MCF 10A (cell line): ENCODE results near the gene PLPP3. TPM values are rescaled to one million over a fixed set of nuclear protein-coding genes. Genes with fewer than 3 reads are reported as not detected.

Source experiments
- BruUV-seq: library from RNA; stranded (reverse); fragments of 400-500 nt; replicated peaks from 2 replicates; lab custom pipeline; 2021; lab: Mats Ljungman, UMichigan
- CTCF ChIA-PET: fragments of 300-600 bp; sonication (Branson Sonifier 250); formaldehyde crosslinking; extraction: SDS; loops from one replicate; lab custom pipeline; 2021; ENCODE audit warnings: antibody characterized with exemption, inconsistent platforms; lab: Yijun Ruan, JAX
- POLR2A ChIA-PET: fragments of 300-600, 350-650 bp; sonication (Branson Sonifier 250); formaldehyde crosslinking; extraction: SDS; loops from one replicate; lab custom pipeline; 2020; ENCODE audit warnings: antibody characterized with exemption, inconsistent platforms; lab: Yijun Ruan, JAX
- DNase-seq: peaks from one replicate; pipeline ENCODE4 v3.0.0-alpha.2; 2018; ENCODE audit not compliant: unreplicated experiment
- H3K27ac Mint-ChIP-seq: one replicate; pipeline ENCODE4 v1.8.0; 2022; ENCODE audit warnings: mild to moderate bottlenecking, low read depth, mixed read lengths; ENCODE audit not compliant: unreplicated experiment
- H3K27me3 Mint-ChIP-seq: one replicate; pipeline ENCODE4 v1.8.0; 2022; ENCODE audit warnings: mixed read lengths; ENCODE audit not compliant: insufficient read depth, unreplicated experiment
- H3K36me3 Mint-ChIP-seq: one replicate; pipeline ENCODE4 v1.8.0; 2022; ENCODE audit warnings: mild to moderate bottlenecking, moderate library complexity, mixed read lengths; ENCODE audit not compliant: insufficient read depth, unreplicated experiment
- H3K4me1 Mint-ChIP-seq: one replicate; pipeline ENCODE4 v1.8.0; 2022; ENCODE audit warnings: mixed read lengths; ENCODE audit not compliant: insufficient read depth, unreplicated experiment
- H3K4me3 Mint-ChIP-seq: one replicate; pipeline ENCODE4 v1.8.0; 2022; ENCODE audit warnings: mild to moderate bottlenecking, moderate library complexity, mixed read lengths; ENCODE audit not compliant: unreplicated experiment
- H3K9me3 Mint-ChIP-seq: one replicate; pipeline ENCODE4 v1.8.0; 2022; ENCODE audit warnings: mixed read lengths; ENCODE audit not compliant: unreplicated experiment
- intact Hi-C: fragments of 100-400 bp; cut with micrococcal nuclease; formaldehyde crosslinking; loops from 2 replicates; pipeline ENCODE4 v1.14.1; 2022
- total RNA-seq: library from RNA; stranded (reverse); gene quantifications from 2 replicates; pipeline ENCODE4 v1.2.3, GENCODE V29; 2022
- TF ChIP-seq, protein P1 (sequence below): fragments of 200-600 bp; IDR thresholded peaks from one replicate; pipeline ENCODE4 v1.8.0; 2022; ENCODE audit warnings: antibody characterized with exemption, mild to moderate bottlenecking; ENCODE audit not compliant: unreplicated experiment

Gene PLPP3
- total RNA-seq, 1 experiment from 2014 or later = 0.84 TPM

DNA sequence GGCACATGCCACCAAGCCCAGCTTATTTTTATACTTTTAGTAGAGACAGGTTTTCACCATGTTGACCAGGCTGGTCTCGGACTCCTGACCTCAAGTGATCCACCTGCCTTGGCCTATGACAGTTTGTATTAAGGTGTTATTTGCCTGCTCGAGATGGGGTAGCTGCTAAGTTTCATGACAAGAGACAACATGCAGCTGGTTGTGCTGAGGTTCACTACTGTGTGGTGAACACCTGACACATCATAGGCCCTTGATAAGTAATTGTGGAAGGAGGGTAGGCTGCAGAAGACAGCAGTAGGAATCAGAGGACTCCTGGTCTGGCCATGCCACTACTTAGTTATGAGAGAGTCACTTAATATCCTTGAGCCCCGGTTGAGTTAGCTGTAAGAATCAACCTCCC is 46.2 kb downstream of the PLPP3 start:
- Mint-ChIP-seq H3K36me3 (no peaks in the 10 kb centered on the region), H3K27ac (no peak overlapping the region), H3K4me1 (no peaks in the 10 kb centered on the region), H3K27me3 (no peaks in the 10 kb centered on the region), H3K9me3 (no peaks in the 10 kb centered on the region), H3K4me3 (no peak overlapping the region)
- DNase-seq = no peak
- no TSS peak for BruUV-seq
- TF ChIP-seq, protein P1, sequence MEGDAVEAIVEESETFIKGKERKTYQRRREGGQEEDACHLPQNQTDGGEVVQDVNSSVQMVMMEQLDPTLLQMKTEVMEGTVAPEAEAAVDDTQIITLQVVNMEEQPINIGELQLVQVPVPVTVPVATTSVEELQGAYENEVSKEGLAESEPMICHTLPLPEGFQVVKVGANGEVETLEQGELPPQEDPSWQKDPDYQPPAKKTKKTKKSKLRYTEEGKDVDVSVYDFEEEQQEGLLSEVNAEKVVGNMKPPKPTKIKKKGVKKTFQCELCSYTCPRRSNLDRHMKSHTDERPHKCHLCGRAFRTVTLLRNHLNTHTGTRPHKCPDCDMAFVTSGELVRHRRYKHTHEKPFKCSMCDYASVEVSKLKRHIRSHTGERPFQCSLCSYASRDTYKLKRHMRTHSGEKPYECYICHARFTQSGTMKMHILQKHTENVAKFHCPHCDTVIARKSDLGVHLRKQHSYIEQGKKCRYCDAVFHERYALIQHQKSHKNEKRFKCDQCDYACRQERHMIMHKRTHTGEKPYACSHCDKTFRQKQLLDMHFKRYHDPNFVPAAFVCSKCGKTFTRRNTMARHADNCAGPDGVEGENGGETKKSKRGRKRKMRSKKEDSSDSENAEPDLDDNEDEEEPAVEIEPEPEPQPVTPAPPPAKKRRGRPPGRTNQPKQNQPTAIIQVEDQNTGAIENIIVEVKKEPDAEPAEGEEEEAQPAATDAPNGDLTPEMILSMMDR = no peak
- ChIA-PET CTCF (interaction anchor here (0.6 to 0.7 kb wide), 3 partner anchors 10 to 1952 kb away, joined by 3 read pairs; no protein-coding TSS in a partner anchor), POLR2A (no interaction called here)
- intact Hi-C loops = no loop called here

DNA sequence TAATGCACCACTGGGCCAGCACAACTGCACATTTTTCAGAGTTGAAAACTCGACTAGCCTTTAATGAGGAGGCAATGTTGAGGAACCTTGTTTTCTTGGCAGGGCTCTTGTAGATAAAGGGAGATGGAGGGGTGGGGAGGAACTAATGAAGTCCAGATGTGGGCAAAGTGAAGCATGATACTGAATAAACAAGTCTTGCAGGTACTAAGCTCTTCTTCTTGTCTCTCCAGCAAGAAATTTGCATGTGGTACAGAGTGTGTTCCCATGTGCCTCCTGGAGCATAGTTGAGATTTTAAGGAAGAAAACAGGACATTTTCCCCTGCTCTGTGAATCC is 47.0 kb downstream of the PLPP3 start:
- ChIA-PET POLR2A (no interaction called here), CTCF (no interaction called here)
- Mint-ChIP-seq H3K27me3 (no peaks in the 10 kb centered on the region), H3K4me1 (no peaks in the 10 kb centered on the region), H3K27ac (no peak overlapping the region), H3K36me3 (no peaks in the 10 kb centered on the region), H3K4me3 (no peak overlapping the region), H3K9me3 (no peaks in the 10 kb centered on the region)
- intact Hi-C loops = no loop called here
- TF ChIP-seq, protein P1 = no peak
- no TSS peak for BruUV-seq
- DNase-seq = no peak

DNA sequence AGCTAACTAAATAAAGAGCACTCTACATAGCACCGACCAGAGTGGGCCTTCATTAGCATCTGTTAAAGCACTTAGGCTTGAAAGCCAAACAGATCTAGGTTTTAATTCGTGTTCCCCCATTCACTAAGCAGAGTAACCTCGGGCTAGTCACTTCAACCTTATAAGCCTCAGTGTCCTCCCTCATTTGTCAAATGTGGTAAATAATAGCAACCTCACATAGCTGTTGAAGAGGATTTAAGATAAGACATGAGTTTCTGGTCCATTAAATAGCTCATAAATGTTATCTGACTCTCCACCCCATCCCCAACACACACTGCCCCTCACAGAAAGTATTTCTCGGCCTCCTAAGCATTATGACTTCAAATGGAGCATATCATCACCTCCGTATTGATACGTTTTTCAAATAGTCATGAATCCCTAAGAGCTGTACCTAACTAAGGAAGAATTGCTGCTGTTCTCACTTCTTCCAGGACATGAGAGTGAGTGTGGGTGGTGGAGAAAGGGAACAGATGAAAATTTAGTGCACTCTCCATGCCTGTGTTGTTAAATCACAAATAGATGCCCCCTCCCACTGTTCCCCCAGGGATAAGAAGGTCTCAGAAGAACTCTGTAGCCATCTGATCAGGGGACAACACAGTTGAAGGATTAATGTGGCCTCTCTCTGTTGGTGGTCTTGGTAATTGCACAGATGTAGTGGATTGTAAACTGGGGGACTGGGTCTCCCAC is 47.6 kb downstream of the PLPP3 start:
- no peak for DNase-seq
- no peaks in the 10 kb centered on the region for H3K27me3 Mint-ChIP-seq
- ChIA-PET CTCF (no interaction called here), POLR2A (no interaction called here)
- no peak overlapping the region for H3K4me3 Mint-ChIP-seq
- H3K36me3 Mint-ChIP-seq = no peaks in the 10 kb centered on the region
- TF ChIP-seq, protein P1 = no peak
- no peak overlapping the region for H3K27ac Mint-ChIP-seq
- no peaks in the 10 kb centered on the region for H3K4me1 Mint-ChIP-seq
- intact Hi-C loops = no loop called here
- BruUV-seq = no TSS peak
- no peaks in the 10 kb centered on the region for H3K9me3 Mint-ChIP-seq

DNA sequence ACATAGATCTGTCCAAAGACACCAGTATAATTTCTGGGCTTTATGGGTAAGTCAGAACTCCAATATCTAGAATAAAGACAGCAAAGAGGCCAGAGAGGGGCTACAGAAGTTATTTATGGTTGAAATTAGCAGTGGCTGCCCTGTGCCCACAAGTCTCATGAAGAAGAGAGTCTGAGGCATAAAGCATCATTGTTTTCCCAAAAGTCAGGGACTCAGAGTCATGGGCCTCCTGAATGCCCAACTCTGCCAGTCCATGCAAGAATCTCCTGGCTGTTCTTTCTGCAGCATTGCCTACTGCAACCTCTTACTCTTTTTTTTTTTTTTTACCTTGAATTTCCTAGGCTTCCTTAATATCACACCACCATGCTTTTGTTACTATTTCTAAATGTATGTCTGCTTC is 49.6 kb downstream of the PLPP3 start:
- no peaks in the 10 kb centered on the region for H3K4me1 Mint-ChIP-seq
- no peaks in the 10 kb centered on the region for H3K36me3 Mint-ChIP-seq
- ChIA-PET POLR2A (interaction anchor here (0.6 kb wide), 1 partner anchor 855 kb away, joined by 3 read pairs; no protein-coding TSS in a partner anchor), CTCF (no interaction called here)
- H3K27ac Mint-ChIP-seq = no peak overlapping the region
- H3K27me3 Mint-ChIP-seq = no peaks in the 10 kb centered on the region
- no TSS peak for BruUV-seq
- no peaks in the 10 kb centered on the region for H3K9me3 Mint-ChIP-seq
- TF ChIP-seq, protein P1 = no peak
- H3K4me3 Mint-ChIP-seq = no peak overlapping the region
- intact Hi-C loops = no loop called here
- no peak for DNase-seq
